Kidney (tissue), 14 donors: ENCODE measurements around the gene CD27. TPM values are rescaled to one million over a fixed set of nuclear protein-coding genes. Genes with fewer than 3 reads are reported as not detected.
A peak's percentile ranks its signal among the peaks of the same experiment; 100 is the strongest.
"Not testable (repeated sequence)": the region's sequence is repeated elsewhere in the genome, so short reads cannot be mapped to it uniquely, and the experiment has no call there.

ENCODE experiments used
- DNase-seq, 5 donors: peaks; one replicate each; pipeline ENCODE4 v3.0.0-alpha.2; 2013 to 2020
- FAIRE-seq: peaks from 2 replicates; lab custom pipeline; 2012; peaks lifted over from hg19 to GRCh38; lab: Jason Lieb, UNC
- H3K27ac ChIP-seq, 2 donors: one replicate each; pipeline ENCODE4 v1.7.0; 2013; ENCODE audit warnings: low read depth in 2 of 2, low read length in 2 of 2, inconsistent platforms in 1 of 2
- H3K27me3 ChIP-seq: one replicate; pipeline ENCODE4 v1.7.1; 2013; ENCODE audit warnings: low read length, inconsistent platforms; ENCODE audit not compliant: control insufficient read depth, insufficient read depth
- H3K36me3 ChIP-seq, 3 donors: one replicate each; pipeline versions ENCODE4 v1.7.0 to v1.7.1; 2013; ENCODE audit warnings: low read length in 3 of 3, control low read depth in 1 of 3, inconsistent platforms in 1 of 3; ENCODE audit not compliant: insufficient read depth in 3 of 3, control insufficient read depth in 2 of 3
- H3K4me1 ChIP-seq, 3 donors: one replicate each; pipeline versions ENCODE4 v1.7.0 to v1.7.1; 2013; ENCODE audit warnings: low read length in 3 of 3, inconsistent platforms in 1 of 3, low read depth in 1 of 3; ENCODE audit not compliant: control insufficient read depth in 2 of 3, insufficient read depth in 2 of 3
- H3K4me3 ChIP-seq, 3 donors: one replicate each; pipeline versions ENCODE4 v1.7.0 to v1.8.1; 2013; ENCODE audit warnings: low read length in 3 of 3, control low read depth in 1 of 3, inconsistent platforms in 1 of 3
- H3K9ac ChIP-seq, 3 donors: one replicate each; pipeline versions ENCODE4 v1.7.0 to v1.7.1; 2013; ENCODE audit warnings: low read length in 3 of 3, control low read depth in 1 of 3, inconsistent platforms in 1 of 3
- H3K9me3 ChIP-seq, 3 donors: one replicate each; pipeline versions ENCODE4 v1.7.0 to v1.7.1; 2013; ENCODE audit warnings: low read length in 3 of 3, control low read depth in 1 of 3, inconsistent platforms in 1 of 3; ENCODE audit not compliant: control insufficient read depth in 2 of 3, insufficient read depth in 1 of 3
- intact Hi-C: fragments of 100-400 bp; cut with DNase I; formaldehyde crosslinking; loops from one replicate; pipeline ENCODE4 v1.11.1; 2022
- polyA plus RNA-seq: library from polyadenylated mRNA; stranded (reverse); fragments of 350-450 nt; fragmentation: Illumina TruSeq; extraction: RNeasy Lipid Tissue Mini Kit (QIAGEN cat#74804); gene quantifications from one replicate; pipeline ENCODE4 v1.2.3, GENCODE V29; 2014; ENCODE audit warnings: low read depth, low replicate concordance; ENCODE audit not compliant: insufficient read depth
- total RNA-seq: library from RNA; stranded (reverse); fragmentation: NEBNext Ultra II Directional; extraction: Animal tissue kit (Norgen Biotek cat#: 25700); gene quantifications from one replicate; pipeline ENCODE4 v1.2.1, GENCODE V29; 2021
- TF ChIP-seq, protein P1 (sequence below): IDR thresholded peaks from 3 replicates; pipeline ENCODE4 v1.5.1; 2012; ENCODE audit warnings: mild to moderate bottlenecking, moderate library complexity, borderline replicate concordance; ENCODE audit not compliant: insufficient read depth; ENCODE audit errors: extremely low read depth
- donor health status: control.
- donor health status: control.
- donor health status: control.
- donor health status: control.
- donor health status: control.
- donor health status: DM: yes; HTN: yes; CAD: no.
- donor health status: Normal renal cell carcinoma (clear cell type).

CD27 gene
- total and polyA plus RNA-seq, 2 donors from 2014 or later = 6.6 TPM; not detected in 1

DNA sequence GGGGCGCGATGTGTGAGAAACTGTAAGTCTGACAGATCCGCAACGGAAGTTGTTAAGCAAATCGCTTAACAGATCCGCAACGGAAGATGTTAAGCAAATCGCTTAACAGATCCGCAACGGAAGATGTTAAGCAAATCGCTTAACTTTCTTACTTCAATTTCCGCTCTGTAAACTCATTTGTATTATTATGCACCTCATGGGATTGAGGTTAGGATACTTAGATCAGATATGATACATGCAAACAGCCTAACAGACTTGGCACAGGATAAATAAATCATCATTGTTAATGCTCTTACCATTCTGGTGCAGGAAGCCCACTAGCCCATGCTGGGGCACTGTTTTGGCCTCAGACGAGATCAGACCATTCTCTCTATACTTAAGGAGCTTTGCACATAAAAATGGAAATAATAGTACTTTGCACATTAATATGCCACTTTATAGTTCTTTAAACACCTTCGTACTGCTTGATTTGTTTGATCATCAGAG is 49.5 kb downstream of the CD27 start:
- no peaks in the 10 kb centered on the region for H3K27me3 ChIP-seq
- H3K9ac ChIP-seq = peak overlapping the region; percentile 26 to 97 (median 51)
- peaks cover 7 to 10% (median 8%) of the 10 kb centered on the region in 3 donors for H3K4me1 ChIP-seq
- FAIRE-seq (no peak), DNase-seq (peak in 1 of 5 donors; percentile 44)
- intact Hi-C loops = no loop called here
- peak overlapping the region; percentile 98 to 100 (median 98) for H3K4me3 ChIP-seq
- peaks cover 2 to 6% (median 5%) of the 10 kb centered on the region in 3 donors for H3K36me3 ChIP-seq
- H3K9me3 ChIP-seq = no peaks in the 10 kb centered on the region
- TF ChIP-seq, protein P1, sequence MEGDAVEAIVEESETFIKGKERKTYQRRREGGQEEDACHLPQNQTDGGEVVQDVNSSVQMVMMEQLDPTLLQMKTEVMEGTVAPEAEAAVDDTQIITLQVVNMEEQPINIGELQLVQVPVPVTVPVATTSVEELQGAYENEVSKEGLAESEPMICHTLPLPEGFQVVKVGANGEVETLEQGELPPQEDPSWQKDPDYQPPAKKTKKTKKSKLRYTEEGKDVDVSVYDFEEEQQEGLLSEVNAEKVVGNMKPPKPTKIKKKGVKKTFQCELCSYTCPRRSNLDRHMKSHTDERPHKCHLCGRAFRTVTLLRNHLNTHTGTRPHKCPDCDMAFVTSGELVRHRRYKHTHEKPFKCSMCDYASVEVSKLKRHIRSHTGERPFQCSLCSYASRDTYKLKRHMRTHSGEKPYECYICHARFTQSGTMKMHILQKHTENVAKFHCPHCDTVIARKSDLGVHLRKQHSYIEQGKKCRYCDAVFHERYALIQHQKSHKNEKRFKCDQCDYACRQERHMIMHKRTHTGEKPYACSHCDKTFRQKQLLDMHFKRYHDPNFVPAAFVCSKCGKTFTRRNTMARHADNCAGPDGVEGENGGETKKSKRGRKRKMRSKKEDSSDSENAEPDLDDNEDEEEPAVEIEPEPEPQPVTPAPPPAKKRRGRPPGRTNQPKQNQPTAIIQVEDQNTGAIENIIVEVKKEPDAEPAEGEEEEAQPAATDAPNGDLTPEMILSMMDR = no peak
- H3K27ac ChIP-seq = peak overlapping the region in 1 of 2 donors; percentile 38

- H3K4me1 ChIP-seq = peaks cover 7 to 10% (median 8%) of the 10 kb centered on the region in 3 donors
- FAIRE-seq (no peak), DNase-seq (no peak)
- H3K9ac ChIP-seq = peak overlapping the region in 2 of 3 donors; percentile 51 to 97
- TF ChIP-seq, protein P1 = no peak
- no peak overlapping the region for H3K27ac ChIP-seq
- H3K27me3 ChIP-seq = no peaks in the 10 kb centered on the region
- H3K36me3 ChIP-seq = peaks cover 2 to 6% (median 5%) of the 10 kb centered on the region in 3 donors
- H3K9me3 ChIP-seq = no peaks in the 10 kb centered on the region
- peak overlapping the region in 2 of 3 donors; percentile 5 to 98 for H3K4me3 ChIP-seq
- intact Hi-C loops = no loop called here
Observed at GRCh38 chr12:6494968-6495367, 50.2 kb downstream of the CD27 start.

DNA sequence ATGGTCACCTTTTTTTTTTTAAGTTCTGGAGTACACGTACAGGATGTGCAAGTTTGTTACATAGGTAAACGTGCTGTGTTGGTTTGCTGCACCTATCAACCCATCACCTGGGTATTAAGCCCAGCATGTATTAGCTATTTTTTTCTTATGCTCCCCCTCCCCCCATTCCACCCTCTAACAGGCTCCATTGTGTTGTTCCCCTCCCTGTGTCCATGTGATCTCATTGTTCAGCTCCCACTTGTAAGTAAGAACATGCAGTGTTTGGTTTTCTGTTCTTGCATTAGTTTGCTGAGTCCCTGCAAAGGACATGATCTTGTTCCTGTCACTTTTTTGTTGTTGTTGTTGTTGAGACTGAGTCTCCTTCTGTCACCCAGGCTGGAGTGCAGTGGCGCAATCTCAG is 52.5 kb downstream of the CD27 start:
- intact Hi-C loops, H3K36me3 ChIP-seq, DNase-seq, H3K9ac ChIP-seq, H3K9me3 ChIP-seq, FAIRE-seq, H3K27me3 ChIP-seq, H3K27ac ChIP-seq, H3K4me3 ChIP-seq, H3K4me1 ChIP-seq: not testable (repeated sequence)

DNA sequence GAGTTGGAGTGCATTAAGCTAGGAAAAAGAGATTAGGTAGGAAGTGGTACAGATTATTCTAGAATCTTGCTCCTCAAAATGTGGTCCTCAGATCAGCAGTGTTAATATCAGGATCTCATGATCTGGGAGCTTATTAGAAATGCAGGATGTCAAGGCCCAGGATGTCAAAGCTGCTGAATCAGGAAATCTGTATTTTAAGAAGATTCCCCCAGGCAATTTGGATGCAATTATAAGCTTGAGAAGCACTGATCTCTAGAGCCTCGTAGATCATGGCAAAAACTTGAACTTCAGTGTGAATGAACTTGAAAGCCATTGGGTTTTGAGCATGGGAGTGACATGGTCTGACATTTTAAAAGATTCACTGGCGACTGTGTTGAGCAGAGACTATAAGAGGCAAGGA is 55.7 kb downstream of the CD27 start:
- DNase-seq = no peak
- no peak overlapping the region for H3K9ac ChIP-seq
- H3K27ac ChIP-seq = no peak overlapping the region
- no peaks in the 10 kb centered on the region for H3K4me1 ChIP-seq
- H3K4me3 ChIP-seq = no peak overlapping the region
- FAIRE-seq = no peak
- H3K36me3 ChIP-seq = peaks cover 0 to 5% (median 0%) of the 10 kb centered on the region in 3 donors
- H3K27me3 ChIP-seq = no peaks in the 10 kb centered on the region
- H3K9me3 ChIP-seq = no peaks in the 10 kb centered on the region
- intact Hi-C loops = no loop called here
- TF ChIP-seq, protein P1 = no peak

Other genes with a start within 250 kb of the CD27 start
- 421 TPM for gene CD9, start 244.6 kb upstream of the CD27 start, total RNA-seq
- 301 TPM for gene CD9, start 244.6 kb upstream of the CD27 start, polyA plus RNA-seq
- gene PLEKHG6, start 134.3 kb upstream of the CD27 start, total RNA-seq = 2.5 TPM
- gene PLEKHG6, start 134.3 kb upstream of the CD27 start, polyA plus RNA-seq = 2.9 TPM
- gene TNFRSF1A, start 102.9 kb upstream of the CD27 start, total RNA-seq = 186 TPM
- 99.6 TPM for gene TNFRSF1A, start 102.9 kb upstream of the CD27 start, polyA plus RNA-seq
- 452 TPM for gene SCNN1A, start 69.4 kb upstream of the CD27 start, total RNA-seq
- gene SCNN1A, start 69.4 kb upstream of the CD27 start, polyA plus RNA-seq = 225 TPM
- gene LTBR, start 60.8 kb upstream of the CD27 start, total RNA-seq = 114 TPM
- 77.8 TPM for gene LTBR, start 60.8 kb upstream of the CD27 start, polyA plus RNA-seq
- 44.7 TPM for gene TAPBPL, start 7.1 kb downstream of the CD27 start, total RNA-seq
- 34.5 TPM for gene TAPBPL, start 7.1 kb downstream of the CD27 start, polyA plus RNA-seq
- 13.2 TPM for gene VAMP1, start 25.7 kb downstream of the CD27 start, total RNA-seq
- gene VAMP1, start 25.7 kb downstream of the CD27 start, polyA plus RNA-seq = 4.9 TPM
- gene MRPL51, start 48.3 kb downstream of the CD27 start, total RNA-seq = 132 TPM
- 268 TPM for gene MRPL51, start 48.3 kb downstream of the CD27 start, polyA plus RNA-seq
- 23.4 TPM for gene NCAPD2, start 49.1 kb downstream of the CD27 start, total RNA-seq
- gene NCAPD2, start 49.1 kb downstream of the CD27 start, polyA plus RNA-seq = 4.5 TPM
- 1,501 TPM for gene GAPDH, start 89.6 kb downstream of the CD27 start, total RNA-seq
- 4,871 TPM for gene GAPDH, start 89.6 kb downstream of the CD27 start, polyA plus RNA-seq
- 21.5 TPM for gene IFFO1, start 111.1 kb downstream of the CD27 start, total RNA-seq
- gene IFFO1, start 111.1 kb downstream of the CD27 start, polyA plus RNA-seq = 11.5 TPM
- 29.7 TPM for gene NOP2, start 123.3 kb downstream of the CD27 start, total RNA-seq
- 12.2 TPM for gene NOP2, start 123.3 kb downstream of the CD27 start, polyA plus RNA-seq
- gene CHD4, start 162.4 kb downstream of the CD27 start, total RNA-seq = 224 TPM
- 109 TPM for gene CHD4, start 162.4 kb downstream of the CD27 start, polyA plus RNA-seq
- 4.9 TPM for gene LPAR5, start 191.0 kb downstream of the CD27 start, total RNA-seq
- gene LPAR5, start 191.0 kb downstream of the CD27 start, polyA plus RNA-seq = 0.97 TPM
- 3.4 TPM for gene ACRBP, start 202.5 kb downstream of the CD27 start, total RNA-seq
- 2.1 TPM for gene ACRBP, start 202.5 kb downstream of the CD27 start, polyA plus RNA-seq
- gene ING4, start 218.2 kb downstream of the CD27 start, total RNA-seq = 42.6 TPM
- gene ING4, start 218.2 kb downstream of the CD27 start, polyA plus RNA-seq = 56.0 TPM
- gene ZNF384, start 244.4 kb downstream of the CD27 start, total RNA-seq = 51.6 TPM
- gene ZNF384, start 244.4 kb downstream of the CD27 start, polyA plus RNA-seq = 19.7 TPM